Measurements from ENCODE around the gene FCN3.

The FCN3 gene

DNA sequence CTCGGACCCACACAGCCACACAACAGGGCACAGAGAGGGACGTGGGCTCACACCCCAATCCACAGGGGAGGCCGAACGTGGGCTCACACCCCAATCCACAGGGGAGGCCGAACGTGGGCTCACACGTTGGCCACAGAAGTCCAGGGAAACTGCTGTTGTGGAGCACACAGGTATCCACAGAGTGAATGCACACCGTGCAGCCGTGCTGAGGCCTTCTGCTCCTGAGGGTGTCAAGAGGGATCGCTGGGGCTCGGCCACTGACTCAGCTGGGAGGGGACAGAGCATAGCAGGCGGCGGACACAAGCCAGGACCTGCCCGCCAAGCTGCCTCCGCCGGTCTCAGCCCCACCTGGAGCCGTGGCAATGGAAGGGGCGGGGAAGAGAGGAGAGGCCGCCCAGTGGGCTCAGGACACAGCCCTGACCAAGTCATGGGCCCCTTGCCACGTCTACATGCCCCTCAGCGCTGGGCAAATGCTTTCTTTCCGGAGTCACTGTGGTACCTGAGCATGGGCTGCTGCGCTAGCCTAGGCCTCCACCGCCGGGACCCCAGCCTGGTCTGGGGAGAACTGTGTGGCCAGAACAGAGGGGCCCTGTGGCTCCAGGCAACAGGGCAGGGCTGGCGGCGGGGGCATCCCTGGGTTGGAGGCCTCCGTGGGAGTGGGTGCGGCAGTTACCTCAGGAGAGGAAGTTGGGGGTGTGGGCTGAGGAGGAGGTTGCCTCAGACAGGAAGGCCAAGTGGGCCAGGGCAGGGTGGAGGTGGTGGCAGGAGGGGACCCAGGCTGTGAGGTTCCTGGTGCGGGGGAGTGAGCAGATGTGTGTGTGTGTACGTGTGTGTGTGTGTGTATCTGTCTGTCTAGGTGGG is 31.6 kb downstream of the FCN3 start:
- TF ChIP-seq, protein P1, sequence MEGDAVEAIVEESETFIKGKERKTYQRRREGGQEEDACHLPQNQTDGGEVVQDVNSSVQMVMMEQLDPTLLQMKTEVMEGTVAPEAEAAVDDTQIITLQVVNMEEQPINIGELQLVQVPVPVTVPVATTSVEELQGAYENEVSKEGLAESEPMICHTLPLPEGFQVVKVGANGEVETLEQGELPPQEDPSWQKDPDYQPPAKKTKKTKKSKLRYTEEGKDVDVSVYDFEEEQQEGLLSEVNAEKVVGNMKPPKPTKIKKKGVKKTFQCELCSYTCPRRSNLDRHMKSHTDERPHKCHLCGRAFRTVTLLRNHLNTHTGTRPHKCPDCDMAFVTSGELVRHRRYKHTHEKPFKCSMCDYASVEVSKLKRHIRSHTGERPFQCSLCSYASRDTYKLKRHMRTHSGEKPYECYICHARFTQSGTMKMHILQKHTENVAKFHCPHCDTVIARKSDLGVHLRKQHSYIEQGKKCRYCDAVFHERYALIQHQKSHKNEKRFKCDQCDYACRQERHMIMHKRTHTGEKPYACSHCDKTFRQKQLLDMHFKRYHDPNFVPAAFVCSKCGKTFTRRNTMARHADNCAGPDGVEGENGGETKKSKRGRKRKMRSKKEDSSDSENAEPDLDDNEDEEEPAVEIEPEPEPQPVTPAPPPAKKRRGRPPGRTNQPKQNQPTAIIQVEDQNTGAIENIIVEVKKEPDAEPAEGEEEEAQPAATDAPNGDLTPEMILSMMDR (IDR thresholded peaks at IDR 0.05; ENCODE audit: low read depth, low read length) = no peak
- H3K4me3 ChIP-seq (ENCODE audit: low read depth, low read length) = no peak overlapping the region

DNA sequence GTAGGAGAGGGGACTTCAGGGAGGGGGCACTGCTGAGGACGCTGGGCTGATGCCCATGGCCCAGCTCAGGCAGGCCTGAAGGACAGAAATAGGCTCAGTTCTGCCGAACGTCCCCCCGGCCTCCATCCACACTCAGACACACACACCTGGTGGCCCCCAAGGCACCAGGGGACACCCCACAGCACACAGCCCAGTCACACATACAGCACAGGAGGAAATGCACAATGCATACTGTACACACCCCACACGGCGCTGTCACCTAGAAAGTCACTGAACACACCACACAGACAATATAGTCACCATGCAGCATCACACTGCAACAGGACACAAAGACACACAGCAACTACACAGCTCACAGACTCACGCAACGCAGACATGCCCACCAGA is 32.2 kb downstream of the FCN3 start:
- no peak overlapping the region for H3K4me3 ChIP-seq (ENCODE audit: low read depth, low read length)
- TF ChIP-seq, protein P1 (IDR thresholded peaks at IDR 0.05; ENCODE audit: low read depth, low read length) = no peak

DNA sequence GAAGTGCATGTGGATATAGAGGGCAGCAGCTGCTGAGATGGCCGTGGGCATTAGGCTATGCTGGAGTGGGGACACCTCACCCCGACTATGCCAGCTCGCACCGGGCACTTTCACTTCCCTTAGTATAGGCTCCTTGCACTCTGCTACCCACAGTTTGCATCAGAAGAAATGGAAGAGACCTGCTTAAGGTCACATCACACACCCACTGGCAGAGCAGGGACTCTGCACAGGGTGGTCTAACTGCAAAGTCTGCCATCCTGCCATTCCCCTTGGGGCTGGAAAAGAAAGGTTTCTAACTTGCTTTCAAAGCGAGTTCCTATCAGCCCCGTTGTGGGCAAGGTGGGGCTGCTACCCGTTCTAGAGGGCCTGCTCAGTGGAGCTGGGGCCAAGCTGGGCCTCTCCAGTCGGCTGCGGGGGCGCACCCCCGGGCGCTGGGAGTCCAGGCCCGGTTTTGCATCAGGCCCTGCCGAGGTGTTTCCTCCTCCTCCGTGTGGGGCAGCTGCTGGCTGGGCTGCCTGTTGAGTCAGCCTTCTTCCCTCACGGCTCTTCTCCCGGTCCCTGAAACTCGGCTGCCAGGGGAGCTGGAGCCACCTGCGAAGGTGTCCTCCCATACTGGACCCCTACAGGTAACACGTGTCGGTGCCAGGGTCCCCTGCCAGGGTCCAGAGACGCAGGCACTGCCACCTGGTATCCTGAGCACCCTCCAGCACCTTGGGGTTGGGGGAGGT is 32.9 kb downstream of the FCN3 start, which contains the start of gene SYTL1:
Gene SYTL1, plus strand, starts transcription at position 498 of the 728 bp plus-strand sequence. CDS start 3,313 bp downstream, outside the sequence.
- no peak within 1 kb of the TSS for H3K4me3 ChIP-seq (ENCODE audit: low read depth, low read length)
- TF ChIP-seq, protein P1 (IDR thresholded peaks at IDR 0.05; ENCODE audit: low read depth, low read length) = no peak

DNA sequence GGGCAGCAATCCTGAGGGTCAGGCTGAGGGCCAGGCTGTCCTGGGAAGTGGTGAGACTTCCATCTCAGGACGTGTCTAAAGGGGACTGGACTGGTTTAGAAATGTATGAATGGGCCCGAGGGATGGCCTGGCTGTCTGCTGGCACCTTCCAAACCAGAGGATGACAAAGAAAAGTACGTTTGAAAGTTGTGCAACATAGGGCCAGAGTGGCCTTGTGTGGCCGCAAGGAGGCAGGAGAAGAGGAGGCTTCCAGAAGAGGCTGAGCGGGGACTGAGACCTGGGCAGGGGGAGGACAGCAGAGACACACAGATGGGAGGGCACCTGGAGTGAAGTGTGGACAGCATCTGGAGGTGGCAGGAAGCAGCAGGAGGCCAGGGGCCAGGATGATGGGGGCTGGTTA is 35.4 kb downstream of the FCN3 start:
- H3K4me3 ChIP-seq (ENCODE audit: low read depth, low read length) = no peak overlapping the region
- TF ChIP-seq, protein P1 (IDR thresholded peaks at IDR 0.05; ENCODE audit: low read depth, low read length) = no peak

DNA sequence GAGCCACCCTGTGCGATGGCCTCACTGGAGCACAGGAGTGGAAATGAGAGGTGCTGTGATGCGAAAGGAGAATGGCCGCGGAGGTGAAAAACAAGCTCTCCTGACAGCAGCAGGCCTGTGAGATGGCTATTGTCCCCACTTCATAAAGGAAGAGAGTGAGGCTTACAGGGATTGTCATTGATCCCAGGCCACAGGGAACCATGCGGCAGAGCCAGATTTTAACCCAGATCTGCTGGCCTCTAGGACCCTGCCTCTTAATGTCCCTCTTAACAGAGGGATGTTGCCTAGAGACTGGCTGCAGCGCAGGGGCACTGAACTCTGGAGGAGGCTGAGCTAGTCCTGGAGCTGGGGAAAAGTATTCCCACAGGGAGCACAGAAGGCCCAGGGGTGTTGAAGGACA is 35.9 kb downstream of the FCN3 start:
- TF ChIP-seq, protein P1 (IDR thresholded peaks at IDR 0.05; ENCODE audit: low read depth, low read length) = no peak
- no peak overlapping the region for H3K4me3 ChIP-seq (ENCODE audit: low read depth, low read length)

DNA sequence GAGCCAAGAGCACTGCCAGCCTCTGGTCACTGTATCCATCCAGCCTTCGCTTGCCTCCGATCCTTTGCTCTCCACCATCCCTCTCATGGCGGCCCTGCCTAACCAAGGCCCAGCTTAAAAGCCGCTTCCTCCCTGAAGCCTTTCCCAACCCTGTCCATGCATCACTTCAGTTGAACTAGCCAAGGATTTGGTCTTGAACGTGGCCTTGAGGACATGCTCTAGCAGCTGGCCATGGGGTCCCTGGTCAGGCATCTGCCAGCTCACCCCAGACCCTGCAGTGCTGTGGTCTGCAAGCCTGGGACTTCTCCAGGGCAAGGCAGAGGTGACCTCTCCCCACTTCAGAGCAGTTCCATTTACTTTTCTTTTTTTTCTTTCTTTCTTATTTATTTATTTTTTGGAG is 37.9 kb downstream of the FCN3 start:
- TF ChIP-seq, protein P1 (IDR thresholded peaks at IDR 0.05; ENCODE audit: low read depth, low read length) = no peak
- H3K4me3 ChIP-seq (ENCODE audit: low read depth, low read length) = no peak overlapping the region

Measured in WI38 (cell line).